HG02973 (cell line): Measurements from ENCODE around the gene INF2.

ENCODE experiments used
- ATAC-seq: cut with Tn5 transposase; IDR thresholded peaks from one replicate; pipeline ENCODE4 v1.9.1; 2021; ENCODE audit warnings: moderate library complexity; ENCODE audit not compliant: unreplicated experiment

INF2 gene

GRCh38 chr14:104676130-104676693, 13.2 kb upstream of the INF2 start:
- ATAC-seq: no peak

- peak; percentile 25 for ATAC-seq
Observed at GRCh38 chr14:104676694-104677511, 12.5 kb upstream of the INF2 start.

- peak; percentile 39 for ATAC-seq
Observed at GRCh38 chr14:104677512-104678332, 11.7 kb upstream of the INF2 start.

- ATAC-seq: no peak
Observed at GRCh38 chr14:104678346-104678745, 11.1 kb upstream of the INF2 start.

- ATAC-seq: no peak
Observed at GRCh38 chr14:104678901-104679705, 10.3 kb upstream of the INF2 start.

GRCh38 chr14:104680056-104680805, 9.2 kb upstream of the INF2 start:
- no peak for ATAC-seq

GRCh38 chr14:104680806-104681688, 8.4 kb upstream of the INF2 start:
- ATAC-seq: no peak

- ATAC-seq: no peak
Observed at GRCh38 chr14:104681689-104682074, 7.7 kb upstream of the INF2 start.

- no peak for ATAC-seq
Observed at GRCh38 chr14:104682107-104682593, 7.3 kb upstream of the INF2 start.

- ATAC-seq: no peak
Observed at GRCh38 chr14:104683653-104684448, 5.6 kb upstream of the INF2 start.

- ATAC-seq: no peak
Observed at GRCh38 chr14:104684449-104684821, 5.0 kb upstream of the INF2 start.

- ATAC-seq: no peak
Observed at GRCh38 chr14:104685216-104685997, 4.0 kb upstream of the INF2 start.

- ATAC-seq: no peak
Observed at GRCh38 chr14:104685998-104686610, 3.3 kb upstream of the INF2 start.

- no peak for ATAC-seq
Observed at GRCh38 chr14:104686624-104687517, 2.5 kb upstream of the INF2 start.

GRCh38 chr14:104687601-104688504, 1.6 kb upstream of the INF2 start:
- no peak for ATAC-seq
